Transverse colon (tissue), 4 donors: ENCODE measurements around the gene SOX5. TPM values are rescaled to one million over a fixed set of nuclear protein-coding genes. Genes with fewer than 3 reads are reported as not detected.

Experiments
- DNase-seq: peaks from one replicate; pipeline ENCODE4 v3.0.0-alpha.2; 2019
- H3K27ac ChIP-seq, 4 donors: fragments of 200-600 bp; sonication (generic); 2 replicates each; pipeline ENCODE4 v1.5.1; 2016 to 2018; ENCODE audit warnings: inconsistent platforms in 4 of 4
- H3K27me3 ChIP-seq: fragments of 200-600 bp; sonication (generic); 2 replicates; pipeline ENCODE4 v1.5.1; 2017; ENCODE audit warnings: inconsistent platforms
- H3K36me3 ChIP-seq, 4 donors: fragments of 200-600 bp; sonication (generic); 2 replicates each; pipeline ENCODE4 v1.5.1; 2017 to 2019; ENCODE audit warnings: inconsistent platforms in 4 of 4
- H3K4me1 ChIP-seq, 4 donors: fragments of 200-600 bp; sonication (generic); 2 replicates each; pipeline ENCODE4 v1.5.1; 2017 to 2020; ENCODE audit warnings: inconsistent platforms in 4 of 4
- H3K4me3 ChIP-seq, 4 donors: fragments of 200-600 bp; sonication (generic); 1 replicate in 1 of 4; 2 replicates in 3 of 4; pipeline versions ENCODE4 v1.5.1 to v1.6.1; 2017 to 2019; ENCODE audit warnings: inconsistent platforms in 4 of 4
- H3K9me3 ChIP-seq, 2 donors: fragments of 200-600 bp; sonication (generic); 2 replicates each; pipeline ENCODE4 v1.5.1; 2017 to 2019; ENCODE audit warnings: inconsistent platforms in 2 of 2
- CTCF ChIP-seq, 5 experiments: fragments of 200-600 bp in 3 of 5; fragments of 450-650 bp in 2 of 5; sonication (generic) in 3 of 5; IDR thresholded peaks; 1 replicate in 2 of 5; 2 replicates in 3 of 5; pipeline ENCODE4 v1.5.1; 2016 to 2017; ENCODE audit warnings: antibody characterized with exemption in 5 of 5, inconsistent platforms in 3 of 5, mild to moderate bottlenecking in 2 of 5, moderate library complexity in 1 of 5
- EP300 ChIP-seq: sonication (generic); formaldehyde crosslinking; IDR thresholded peaks from one replicate; pipeline ENCODE4 v1.6.1; 2017; ENCODE audit warnings: antibody characterized with exemption, low read depth
- POLR2A ChIP-seq: fragments of 450-650 bp; IDR thresholded peaks from one replicate; pipeline ENCODE4 v1.6.1; 2016; ENCODE audit warnings: antibody characterized with exemption, mild to moderate bottlenecking, moderate library complexity
- POLR2AphosphoS5 ChIP-seq, 3 donors: sonication (generic); formaldehyde crosslinking; IDR thresholded peaks; one replicate each; pipeline ENCODE4 v1.6.1; 2016; ENCODE audit warnings: antibody characterized with exemption in 3 of 3
- WGBS, 2 donors: methylation state at CpG; one replicate each; pipeline ENCODE4 v1.1.5; 2018; ENCODE audit warnings: low coverage in 1 of 2; 5-methylcytosine and 5-hydroxymethylcytosine counted together
- in situ Hi-C, 4 donors: fragments of 200-750 bp; cut with MboI; loops; one replicate each; pipeline versions ENCODE4 v1.15.0 to v1.15.1; 2017; ENCODE audit warnings: low sequenced_read_pairs in 3 of 4, low pct_ligation_motif_present in 1 of 4, low pct_unique_long_range_greater_than_20kb in 1 of 4
- intact Hi-C: fragments of 100-400 bp; cut with DNase I; formaldehyde crosslinking; loops from one replicate; pipeline ENCODE4 v1.15.1; 2023; ENCODE audit warnings: low total_unique reads
- total RNA-seq, 4 donors: library from RNA; depleted of rRNA; stranded (reverse); fragments of >200 nt; gene quantifications; one replicate each; pipeline ENCODE4 v1.1.0, GENCODE V29; 2016

Gene SOX5
- total RNA-seq, 4 donors from 2014 or later, result 1.00 to 9.8 (median 3.2) TPM

- Histone ChIP-seq H3K4me1 (no peaks in the 10 kb centered on the region), H3K4me3 (no peak overlapping the region), H3K36me3 (no peaks in the 10 kb centered on the region), H3K27me3 (no peaks in the 10 kb centered on the region), H3K27ac (no peak overlapping the region), H3K9me3 (no peaks in the 10 kb centered on the region)
- intact Hi-C loops (no loop called here), in situ Hi-C loops (no loop called here)
- WGBS, 2 donors, result 81 to 83% methylated on average over 1 of the region's 1 CpG
- no peak for DNase-seq
- TF ChIP-seq POLR2A, result no peak
- no peak for TF ChIP-seq POLR2AphosphoS5 (IDR thresholded peaks at IDR 0.05)
- no peak for TF ChIP-seq EP300
- TF ChIP-seq CTCF (IDR thresholded peaks at IDR 0.05), result no peak
Measured at GRCh38 chr12:23959826-23960225, 10.4 kb upstream of the SOX5 start.

- Histone ChIP-seq H3K27me3 (peaks cover 6% of the 10 kb centered on the region), H3K4me3 (no peak overlapping the region), H3K9me3 (no peaks in the 10 kb centered on the region), H3K4me1 (peaks cover 0 to 6% (median 3%) of the 10 kb centered on the region in 4 donors), H3K27ac (no peak overlapping the region), H3K36me3 (no peaks in the 10 kb centered on the region)
- DNase-seq, result no peak
- in situ Hi-C loops (no loop called here), intact Hi-C loops (no loop called here)
- TF ChIP-seq POLR2AphosphoS5 (IDR thresholded peaks at IDR 0.05) (no peak), CTCF (IDR thresholded peaks at IDR 0.05) (no peak), EP300 (no peak), POLR2A (no peak)
Measured at GRCh38 chr12:23954332-23954731, 4.9 kb upstream of the SOX5 start.

GRCh38 chr12:23952071-23952470 is 2.6 kb upstream of the SOX5 start:
- TF ChIP-seq EP300 (no peak), POLR2AphosphoS5 (IDR thresholded peaks at IDR 0.05) (no peak), POLR2A (no peak), CTCF (IDR thresholded peaks at IDR 0.05) (no peak)
- Histone ChIP-seq H3K27me3 (peaks cover 23% of the 10 kb centered on the region), H3K36me3 (no peaks in the 10 kb centered on the region), H3K4me1 (peaks cover 0 to 13% (median 4%) of the 10 kb centered on the region in 4 donors), H3K27ac (no peak overlapping the region), H3K9me3 (no peaks in the 10 kb centered on the region), H3K4me3 (no peak overlapping the region)
- in situ Hi-C loops (no loop called here), intact Hi-C loops (no loop called here)
- no peak for DNase-seq
- 77 to 84% methylated on average over 3 of the region's 3 CpGs for WGBS, 2 donors

- Histone ChIP-seq H3K4me3 (peak overlapping the region in 3 of 4 donors; percentile 25 to 41 (median 26)), H3K27ac (peak overlapping the region in 1 of 4 donors; percentile 12), H3K27me3 (peaks cover 30% of the 10 kb centered on the region), H3K36me3 (no peaks in the 10 kb centered on the region), H3K4me1 (peaks cover 0 to 13% (median 4%) of the 10 kb centered on the region in 4 donors), H3K9me3 (no peaks in the 10 kb centered on the region)
- DNase-seq, result no peak
- 38 to 47% methylated on average over 9 to 11 of the region's 11 CpGs for WGBS, 2 donors
- in situ Hi-C loops (no loop called here), intact Hi-C loops (no loop called here)
- no peak for TF ChIP-seq POLR2AphosphoS5 (IDR thresholded peaks at IDR 0.05)
- no peak for TF ChIP-seq POLR2A
- no peak for TF ChIP-seq CTCF (IDR thresholded peaks at IDR 0.05)
- no peak for TF ChIP-seq EP300
Measured at GRCh38 chr12:23950775-23951451, 1.4 kb upstream of the SOX5 start.
